Measurements from ENCODE around the gene RGS14. TPM values are rescaled to one million over a fixed set of nuclear protein-coding genes. Genes with fewer than 3 reads are reported as not detected.
"Not testable (repeated sequence)": the region's sequence is repeated elsewhere in the genome, so short reads cannot be mapped to it uniquely, and the experiment has no call there.

The RGS14 gene
- total RNA-seq, 2 experiments from 2014 or later, result 34.6 to 39.2 TPM

DNA sequence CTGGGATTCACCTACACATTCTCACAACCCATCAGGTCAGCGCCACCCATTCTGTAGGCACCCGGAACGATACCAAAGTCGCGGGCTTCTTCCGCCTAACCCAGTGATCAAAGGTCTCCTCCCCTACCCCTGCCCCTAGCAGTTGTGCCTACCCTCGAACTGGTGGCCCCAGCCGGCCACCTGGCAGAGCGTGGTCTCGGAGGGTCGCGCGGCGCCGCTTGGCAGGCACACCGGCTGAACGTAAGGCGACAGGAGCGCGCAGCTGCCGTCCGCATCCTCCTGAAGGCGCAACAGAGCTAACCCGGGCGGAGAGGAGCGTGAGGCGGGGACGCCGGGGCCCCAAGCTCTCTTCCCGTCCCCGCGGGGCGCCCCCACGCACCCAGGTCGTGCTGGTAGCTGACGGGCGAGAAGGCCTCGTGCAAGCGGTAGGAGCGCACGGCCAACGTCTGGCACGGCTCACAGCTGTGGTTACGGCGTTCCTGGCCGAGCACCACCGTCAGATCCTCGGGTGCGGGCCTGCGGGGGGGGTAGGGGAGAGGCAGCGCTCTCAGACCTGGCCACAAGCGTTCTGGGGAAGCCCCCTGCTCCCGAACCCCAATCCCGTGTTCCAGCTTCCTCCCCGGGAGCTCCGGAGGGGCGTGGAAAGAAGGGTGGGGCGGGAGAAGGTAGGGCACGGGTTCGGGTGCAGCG, 45.5 kb downstream of the RGS14 start:
- Mint-ChIP-seq H3K27me3 (ENCODE audit: low read depth) (peaks cover 15% of the 10 kb centered on the region), H3K9me3 (no peaks in the 10 kb centered on the region), H3K4me1 (ENCODE audit: low read depth) (peaks cover 19% of the 10 kb centered on the region), H3K27ac (no peak overlapping the region), H3K4me3 (peak overlapping the region; percentile 78), H3K36me3 (ENCODE audit: low read depth) (no peaks in the 10 kb centered on the region)
- CTCF ChIA-PET, result interaction anchor here (0.6 to 9.9 kb wide), 29 partner anchors 11 to 600 kb away, joined by 3 to 161 read pairs (median 14); partner anchors contain the start of genes GRK6, PDLIM7, PRR7 and SLC34A1
- peak; percentile 77 for DNase-seq
- intact Hi-C loops (cut with micrococcal nuclease), result loop anchor here (1.0 kb wide), 3 partner anchors 23 to 98 kb away; partner anchors contain the start of gene GRK6

- Mint-ChIP-seq H3K9me3 (no peaks in the 10 kb centered on the region), H3K27ac (no peak overlapping the region), H3K4me3 (peak overlapping the region; percentile 78), H3K36me3 (ENCODE audit: low read depth) (no peaks in the 10 kb centered on the region), H3K27me3 (ENCODE audit: low read depth) (peaks cover 15% of the 10 kb centered on the region), H3K4me1 (ENCODE audit: low read depth) (peaks cover 19% of the 10 kb centered on the region)
- intact Hi-C loops (cut with micrococcal nuclease), result loop anchor here (1.0 to 2.0 kb wide), 7 partner anchors 22 to 97 kb away; partner anchors contain the start of genes GRK6 and PDLIM7
- DNase-seq, result peak; percentile 90
- CTCF ChIA-PET, result interaction anchor here (0.7 to 9.9 kb wide), 33 partner anchors 8 to 112 kb away, joined by 3 to 161 read pairs (median 14); partner anchors contain the start of genes GRK6, PDLIM7, PRR7 and SLC34A1
Measured at GRCh38 chr5:177403792-177404640, 46.3 kb downstream of the RGS14 start.

DNA sequence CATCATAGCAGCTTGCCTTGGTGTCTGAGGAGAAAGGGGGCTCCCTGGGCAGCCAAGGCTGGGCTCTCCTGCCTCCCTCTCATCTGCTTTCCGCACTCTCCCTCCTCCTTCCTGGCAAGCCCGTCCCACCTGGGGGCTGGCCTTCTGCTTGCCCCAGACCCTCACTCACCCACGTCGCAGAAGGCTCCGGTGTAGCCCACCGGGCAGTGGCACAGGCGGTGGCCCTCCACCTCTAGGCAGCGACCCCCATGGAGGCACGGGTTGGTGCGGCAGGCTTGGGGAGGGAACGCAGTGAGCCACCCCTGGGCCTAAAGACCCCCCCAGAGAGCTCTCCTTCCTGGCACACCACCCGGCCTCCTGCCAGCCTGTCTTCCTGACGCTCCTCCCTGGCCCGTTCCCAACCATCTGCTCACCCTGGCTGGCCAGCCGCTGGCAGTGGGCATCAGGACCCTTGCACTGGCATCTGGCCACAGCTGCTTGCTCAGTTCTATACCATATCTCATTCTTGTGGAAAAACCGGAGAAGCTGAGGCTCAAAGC, 47.0 kb downstream of the RGS14 start:
- peak overlapping the region; percentile 78 for H3K4me3 Mint-ChIP-seq
- no peaks in the 10 kb centered on the region for H3K9me3 Mint-ChIP-seq
- peaks cover 15% of the 10 kb centered on the region for H3K27me3 Mint-ChIP-seq (ENCODE audit: low read depth)
- intact Hi-C loops (cut with micrococcal nuclease), result loop anchor here (1.0 to 2.0 kb wide), 4 partner anchors 25 to 93 kb away; partner anchors contain the start of gene PDLIM7
- DNase-seq, result no peak
- CTCF ChIA-PET, result interaction anchor here (0.8 to 9.9 kb wide), 28 partner anchors 8 to 111 kb away, joined by 3 to 161 read pairs (median 18); partner anchors contain the start of genes GRK6, PDLIM7, PRR7 and SLC34A1
- H3K27ac Mint-ChIP-seq, result no peak overlapping the region
- H3K4me1 Mint-ChIP-seq (ENCODE audit: low read depth), result peaks cover 19% of the 10 kb centered on the region
- no peaks in the 10 kb centered on the region for H3K36me3 Mint-ChIP-seq (ENCODE audit: low read depth)

DNA sequence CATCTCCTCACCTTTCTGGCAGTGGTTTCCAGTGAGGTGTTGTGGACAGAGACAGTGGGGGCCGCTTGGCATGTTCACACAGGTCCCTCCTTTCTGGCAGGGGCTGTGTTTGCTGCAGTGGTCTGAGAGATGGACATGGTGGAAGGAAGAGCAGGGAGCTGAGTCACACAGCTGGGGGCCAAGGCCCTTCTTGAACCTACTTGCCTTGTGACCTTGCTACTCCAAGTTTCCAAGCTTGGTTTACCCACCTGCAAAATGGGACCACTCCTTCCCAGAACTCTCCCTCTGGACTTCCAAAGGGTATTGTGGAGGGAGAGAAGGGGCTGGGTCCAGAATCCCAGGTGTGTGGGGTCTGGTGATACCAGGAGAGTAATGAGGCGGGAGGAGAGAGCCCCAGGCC, 47.6 kb downstream of the RGS14 start:
- CTCF ChIA-PET, result interaction anchor here (1.0 to 9.9 kb wide), 16 partner anchors 9 to 104 kb away, joined by 3 to 161 read pairs (median 36); partner anchors contain the start of genes GRK6, PRR7 and SLC34A1
- Mint-ChIP-seq H3K36me3 (ENCODE audit: low read depth) (no peaks in the 10 kb centered on the region), H3K27ac (no peak overlapping the region), H3K27me3 (ENCODE audit: low read depth) (peaks cover 15% of the 10 kb centered on the region), H3K4me3 (no peak overlapping the region), H3K4me1 (ENCODE audit: low read depth) (peaks cover 19% of the 10 kb centered on the region), H3K9me3 (no peaks in the 10 kb centered on the region)
- no peak for DNase-seq
- intact Hi-C loops (cut with micrococcal nuclease), result loop anchor here (2.0 kb wide), 1 partner anchor 39 kb away; no protein-coding TSS in a partner anchor

GRCh38 chr5:177405805-177406204, 48.1 kb downstream of the RGS14 start:
- H3K27ac Mint-ChIP-seq, result no peak overlapping the region
- H3K4me1 Mint-ChIP-seq (ENCODE audit: low read depth), result peaks cover 24% of the 10 kb centered on the region
- peaks cover 15% of the 10 kb centered on the region for H3K27me3 Mint-ChIP-seq (ENCODE audit: low read depth)
- CTCF ChIA-PET, result interaction anchor here (3.9 to 9.9 kb wide), 7 partner anchors 9 to 95 kb away, joined by 21 to 161 read pairs (median 44); partner anchors contain the start of genes GRK6 and PRR7
- no peaks in the 10 kb centered on the region for H3K9me3 Mint-ChIP-seq
- intact Hi-C loops (cut with micrococcal nuclease), result loop anchor here (2.0 kb wide), 1 partner anchor 39 kb away; no protein-coding TSS in a partner anchor
- H3K4me3 Mint-ChIP-seq, result no peak overlapping the region
- no peak for DNase-seq
- no peaks in the 10 kb centered on the region for H3K36me3 Mint-ChIP-seq (ENCODE audit: low read depth)

DNA sequence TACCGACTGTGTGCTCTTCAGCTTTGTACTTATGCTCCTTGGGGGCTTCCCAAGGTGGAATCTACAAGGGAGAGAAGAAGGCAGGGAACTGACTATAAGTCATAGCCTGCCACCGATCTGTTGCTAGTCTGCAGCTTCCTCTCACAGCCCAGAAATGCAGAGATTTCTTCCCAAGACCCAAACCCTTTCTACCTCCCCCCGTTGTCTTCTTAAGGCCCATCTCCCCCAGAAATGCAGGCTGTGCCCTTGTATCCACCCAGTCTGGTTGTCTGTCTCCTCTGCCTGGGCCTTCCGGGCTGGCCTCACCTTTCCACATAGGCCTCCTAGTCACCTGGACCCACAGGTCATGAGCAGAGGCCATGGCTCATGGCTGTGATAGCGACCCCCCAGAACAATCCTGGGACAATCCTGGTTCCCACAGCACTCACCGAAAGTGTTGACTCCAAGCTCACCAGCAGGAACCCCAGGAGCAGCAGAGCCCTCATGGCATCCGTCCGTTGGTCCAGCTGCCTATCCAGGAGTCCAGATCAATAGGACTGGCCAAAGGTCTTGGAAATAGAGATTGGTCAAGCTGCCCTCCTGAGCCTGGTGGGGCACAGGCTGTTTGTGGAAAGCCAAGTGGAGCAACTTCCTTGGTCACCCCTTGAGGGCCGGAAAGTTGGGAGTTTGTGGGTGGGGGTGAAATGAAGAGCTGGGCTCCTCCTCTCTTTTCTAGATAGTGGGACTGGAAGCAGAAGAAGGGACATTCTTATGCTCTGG, 51.5 kb downstream of the RGS14 start, which contains the start of gene F12:
Gene F12 (minus strand): TSS at position 522 of the 759 bp plus-strand sequence. CDS start 37 bp downstream, at position 485.
- CTCF ChIA-PET, result interaction anchor here (0.7 to 9.9 kb wide), 5 partner anchors 22 to 48 kb away, joined by 3 to 161 read pairs (median 4); partner anchors contain the start of gene PRR7
- no peak within 1 kb of the TSS for H3K4me3 Mint-ChIP-seq
- no peak within 1 kb of the TSS for H3K27ac Mint-ChIP-seq
- H3K27me3 Mint-ChIP-seq (ENCODE audit: low read depth), result no peaks in the 10 kb centered on the region
- peaks cover 25% of the 10 kb centered on the region for H3K4me1 Mint-ChIP-seq (ENCODE audit: low read depth)
- no peak for DNase-seq
- H3K36me3 Mint-ChIP-seq (ENCODE audit: low read depth), result no peaks in the 10 kb centered on the region
- intact Hi-C loops (cut with micrococcal nuclease), result no loop called here
- no peaks in the 10 kb centered on the region for H3K9me3 Mint-ChIP-seq

GRCh38 chr5:177410575-177410974, 52.9 kb downstream of the RGS14 start:
- Mint-ChIP-seq H3K4me1 (ENCODE audit: low read depth) (peaks cover 31% of the 10 kb centered on the region), H3K4me3 (no peak overlapping the region), H3K36me3 (ENCODE audit: low read depth) (no peaks in the 10 kb centered on the region), H3K27me3 (ENCODE audit: low read depth) (no peaks in the 10 kb centered on the region), H3K27ac (no peak overlapping the region), H3K9me3 (no peaks in the 10 kb centered on the region)
- intact Hi-C loops (cut with micrococcal nuclease), result no loop called here
- DNase-seq, result no peak
- CTCF ChIA-PET, result interaction anchor here (0.9 to 2.1 kb wide), 2 partner anchors 21 to 91 kb away, joined by 4 to 6 read pairs; no protein-coding TSS in a partner anchor

DNA sequence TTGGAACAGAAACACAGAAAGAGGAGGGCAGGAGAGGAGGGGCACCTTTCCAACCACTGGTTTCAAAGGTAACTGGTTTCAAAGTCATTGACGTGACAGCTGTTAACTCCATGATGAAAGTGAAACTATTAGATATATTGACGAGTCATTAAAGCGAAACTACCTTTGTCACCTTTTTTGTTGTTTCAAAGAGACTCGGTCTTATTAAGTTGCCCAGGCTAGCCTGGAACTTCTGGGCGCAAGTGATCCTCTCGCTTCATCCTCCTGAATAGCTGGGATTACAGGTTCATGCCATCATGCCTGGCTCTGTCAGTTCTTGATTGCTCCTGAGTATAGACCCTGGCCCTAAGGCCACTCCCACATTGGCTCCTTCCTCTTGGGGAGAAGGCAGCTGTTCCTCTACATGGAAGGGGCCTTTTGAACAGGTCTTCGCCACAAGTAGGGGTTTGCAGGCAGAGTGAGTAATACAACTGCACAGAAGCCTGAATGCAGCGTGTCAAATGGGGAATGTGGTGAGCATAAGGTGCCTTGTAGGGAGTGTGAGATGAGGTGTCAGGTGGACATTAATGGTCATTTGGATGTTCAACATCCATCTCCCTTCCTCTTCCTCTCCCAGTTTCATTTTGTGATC, 55.0 kb downstream of the RGS14 start:
- H3K9me3 Mint-ChIP-seq, result no peaks in the 10 kb centered on the region
- H3K27me3 Mint-ChIP-seq (ENCODE audit: low read depth), result no peaks in the 10 kb centered on the region

DNA sequence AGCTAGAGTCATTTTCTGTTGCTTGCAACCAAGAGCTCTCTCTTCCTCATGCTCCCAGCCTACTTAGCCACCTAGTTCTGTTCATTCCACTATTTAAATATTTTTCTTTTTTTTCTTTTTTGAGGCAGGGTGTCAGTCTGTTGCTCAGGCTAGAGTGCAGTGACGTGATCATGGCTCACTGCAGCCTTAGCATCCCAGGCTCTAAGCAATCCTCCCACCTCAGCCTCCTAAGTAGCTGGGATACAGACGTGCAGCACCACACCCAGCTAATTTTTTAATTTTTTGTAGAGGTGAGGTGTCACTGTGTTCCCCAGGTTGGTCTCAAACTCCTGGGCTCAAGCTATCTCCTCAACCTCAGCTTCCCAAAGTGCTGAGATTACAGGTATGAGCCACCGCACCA, 56.8 kb downstream of the RGS14 start:
- Mint-ChIP-seq H3K27ac (no peak overlapping the region), H3K4me1 (ENCODE audit: low read depth) (peaks cover 33% of the 10 kb centered on the region), H3K36me3 (ENCODE audit: low read depth) (no peaks in the 10 kb centered on the region), H3K27me3 (ENCODE audit: low read depth) (no peaks in the 10 kb centered on the region), H3K9me3 (no peaks in the 10 kb centered on the region), H3K4me3 (no peak overlapping the region)
- intact Hi-C loops (cut with micrococcal nuclease), result no loop called here
- CTCF ChIA-PET, result interaction anchor here (0.6 to 3.3 kb wide), 8 partner anchors 10 to 105 kb away, joined by 3 to 22 read pairs (median 3); no protein-coding TSS in a partner anchor
- no peak for DNase-seq

More for the DNA sequence above, 55.0 kb downstream of the RGS14 start:
- Mint-ChIP-seq H3K4me3 (no peak overlapping the region), H3K4me1 (ENCODE audit: low read depth) (peaks cover 33% of the 10 kb centered on the region), H3K36me3 (ENCODE audit: low read depth) (no peaks in the 10 kb centered on the region), H3K27ac (no peak overlapping the region)
- CTCF ChIA-PET, result interaction anchor here (0.8 to 0.9 kb wide), 2 partner anchors 8 to 23 kb away, joined by 3 to 5 read pairs; no protein-coding TSS in a partner anchor
- intact Hi-C loops (cut with micrococcal nuclease), result no loop called here
- DNase-seq, result no peak

GRCh38 chr5:177417081-177417480, 59.4 kb downstream of the RGS14 start:
- DNase-seq; intact Hi-C loops (cut with micrococcal nuclease); H3K27ac Mint-ChIP-seq; CTCF ChIA-PET; H3K27me3 Mint-ChIP-seq (ENCODE audit: low read depth); H3K36me3 Mint-ChIP-seq (ENCODE audit: low read depth); H3K4me3 Mint-ChIP-seq; H3K9me3 Mint-ChIP-seq: not testable (repeated sequence)
- peaks cover 22% of the 10 kb centered on the region for H3K4me1 Mint-ChIP-seq (ENCODE audit: low read depth)

Measured in activated naive CD4-positive, alpha-beta T cell treated with anti-CD3 and anti-CD28 coated beads for 36 hours (primary cell).